HG03039 (cell line): ENCODE results near the gene SLX9.

Source experiments
- ATAC-seq: cut with Tn5 transposase; IDR thresholded peaks from one replicate; pipeline ENCODE4 v1.9.1; 2021; ENCODE audit warnings: mild to moderate bottlenecking, moderate library complexity; ENCODE audit not compliant: unreplicated experiment

Gene SLX9

GRCh38 chr21:44929242-44929798 is 10.5 kb upstream of the SLX9 start:
- no peak for ATAC-seq

GRCh38 chr21:44929799-44930542 is 9.9 kb upstream of the SLX9 start:
- no peak for ATAC-seq

GRCh38 chr21:44930543-44930981 is 9.3 kb upstream of the SLX9 start:
- ATAC-seq: no peak

GRCh38 chr21:44931137-44931500 is 8.7 kb upstream of the SLX9 start:
- ATAC-seq: no peak

GRCh38 chr21:44931501-44932407 is 8.1 kb upstream of the SLX9 start:
- ATAC-seq: no peak

- ATAC-seq: no peak
Observed at GRCh38 chr21:44932408-44933181, 7.2 kb upstream of the SLX9 start.

GRCh38 chr21:44933199-44933917 is 6.5 kb upstream of the SLX9 start:
- no peak for ATAC-seq

GRCh38 chr21:44933918-44934260 is 5.9 kb upstream of the SLX9 start:
- ATAC-seq: no peak

- ATAC-seq: no peak
Observed at GRCh38 chr21:44934276-44934675, 5.6 kb upstream of the SLX9 start.

- ATAC-seq: no peak
Observed at GRCh38 chr21:44934797-44935532, 4.9 kb upstream of the SLX9 start.

GRCh38 chr21:44935533-44935927 is 4.3 kb upstream of the SLX9 start:
- ATAC-seq: no peak

- ATAC-seq: no peak
Observed at GRCh38 chr21:44938772-44939531, 877 bp upstream of the SLX9 start.

GRCh38 chr21:44940116-44940631 is 345 bp downstream of the SLX9 start:
- ATAC-seq: peak; percentile 13

- ATAC-seq: no peak
Observed at GRCh38 chr21:44941567-44941966, 1.7 kb downstream of the SLX9 start.

GRCh38 chr21:44942566-44942965 is 2.7 kb downstream of the SLX9 start:
- ATAC-seq: no peak

- ATAC-seq: no peak
Observed at GRCh38 chr21:44943005-44943685, 3.3 kb downstream of the SLX9 start.

GRCh38 chr21:44943686-44944550 is 4.1 kb downstream of the SLX9 start:
- ATAC-seq: no peak
